Spleen (tissue), 11 donors: Measurements from ENCODE around the gene NRG3. TPM values are rescaled to one million over a fixed set of nuclear protein-coding genes. Genes with fewer than 3 reads are reported as not detected.

Experiments
- DNase-seq: peaks from one replicate; pipeline ENCODE4 v3.0.0-alpha.2; 2020
- H3K27ac ChIP-seq, 8 donors: fragments of 200-600 bp; sonication (generic) in 7 of 8; 1 replicate in 4 of 8; 2 replicates in 4 of 8; pipeline versions ENCODE4 v1.5.0 to v1.8.0; 2016 to 2021; ENCODE audit warnings: inconsistent platforms in 4 of 8, mild to moderate bottlenecking in 4 of 8, moderate library complexity in 1 of 8
- H3K27me3 ChIP-seq, 7 donors: fragments of 200-600 bp; sonication (generic) in 6 of 7; replicated peaks in 1 of 7; 1 replicate in 4 of 7; 2 replicates in 3 of 7; pipeline versions ENCODE4 v1.5.0 to v1.8.0; 2016 to 2021; ENCODE audit warnings: inconsistent platforms in 3 of 7, mild to moderate bottlenecking in 1 of 7
- H3K36me3 ChIP-seq, 6 donors: fragments of 200-600 bp; sonication (generic) in 5 of 6; 1 replicate in 4 of 6; 2 replicates in 2 of 6; pipeline versions ENCODE4 v1.5.0 to v1.8.0; 2016 to 2021; ENCODE audit warnings: inconsistent platforms in 2 of 6
- H3K4me1 ChIP-seq, 6 donors: fragments of 200-600 bp; sonication (generic) in 5 of 6; 1 replicate in 3 of 6; 2 replicates in 3 of 6; pipeline versions ENCODE4 v1.5.0 to v1.8.0; 2016 to 2021; ENCODE audit warnings: inconsistent platforms in 3 of 6
- H3K4me3 ChIP-seq, 8 donors: fragments of 200-600 bp; sonication (generic) in 7 of 8; 1 replicate in 4 of 8; 2 replicates in 4 of 8; pipeline versions ENCODE4 v1.5.0 to v1.8.0; 2016 to 2021; ENCODE audit warnings: inconsistent platforms in 4 of 8, mild to moderate bottlenecking in 4 of 8, moderate library complexity in 2 of 8
- H3K9me3 ChIP-seq, 8 donors: fragments of 200-600 bp; sonication (generic) in 7 of 8; 1 replicate in 4 of 8; 2 replicates in 4 of 8; pipeline versions ENCODE4 v1.5.0 to v1.8.0; 2016 to 2021; ENCODE audit warnings: inconsistent platforms in 4 of 8
- POLR2A ChIP-seq, 3 donors: fragments of 450-650 bp; IDR thresholded peaks; one replicate each; pipeline ENCODE4 v1.5.1; 2017; ENCODE audit warnings: antibody characterized with exemption in 3 of 3, mild to moderate bottlenecking in 1 of 3
- POLR2AphosphoS5 ChIP-seq, 3 donors: sonication (generic); formaldehyde crosslinking; IDR thresholded peaks; one replicate each; pipeline ENCODE4 v1.5.1; 2017; ENCODE audit warnings: antibody characterized with exemption in 3 of 3
- WGBS, 5 donors: extraction: QIAGEN DNeasy Blood & Tissue Kit in 3 of 5; methylation state at CpG; one replicate each; pipeline versions ENCODE4 v1.1.5 to v1.1.7; 2013 to 2018; 5-methylcytosine and 5-hydroxymethylcytosine counted together
- intact Hi-C: fragments of 100-400 bp; cut with DNase I; formaldehyde crosslinking; loops from one replicate; pipeline ENCODE4 v1.15.0; 2023; ENCODE audit warnings: low total_unique reads
- polyA plus RNA-seq, 3 donors: library from polyadenylated mRNA; stranded (reverse); fragments of 200-250 nt; gene quantifications; one replicate each; pipeline ENCODE4 v1.2.1, GENCODE V29; 2013
- total RNA-seq, 7 donors: library from RNA; depleted of rRNA in 3 of 7; stranded (reverse); fragments of >200 nt in 3 of 7; fragmentation: NEBNext Ultra II Directional in 4 of 7; extraction: Animal tissue kit (Norgen Biotek cat#: 25700) in 4 of 7; gene quantifications; one replicate each; pipeline versions ENCODE4 v1.1.0 to v1.2.1, GENCODE V29; 2016 to 2021
- TF ChIP-seq, protein P1 (sequence below), 11 experiments: fragments of 200-600 bp in 7 of 11; fragments of 450-650 bp in 4 of 11; sonication (generic) in 4 of 11; IDR thresholded peaks in 8 of 11; conservative IDR thresholded peaks in 3 of 11; 1 replicate in 7 of 11; 2 replicates in 4 of 11; pipeline versions ENCODE4 v1.4.0 to v1.8.0; 2016 to 2021; ENCODE audit warnings: antibody characterized with exemption in 11 of 11, inconsistent platforms in 4 of 11, mild to moderate bottlenecking in 1 of 11
- donor health status: healthy with polysubstance abuse.
- donor health status: DM: no; HTN: no; CAD: no; lungs with moderate emphysema.
- donor health status: DM: no; HTN: no; CAD: no.
- donor health status: Bipolar disorder and iron deficiency.
- donor health status: healthy.
- donor health status: DM: no; HTN: no; CAD: no.
- donor health status: DM: yes; HTN: yes; CAD: no.

The NRG3 gene
- total and polyA plus RNA-seq, 10 donors = 0.10 to 0.22 (median 0.21) TPM; not detected in 7

DNA sequence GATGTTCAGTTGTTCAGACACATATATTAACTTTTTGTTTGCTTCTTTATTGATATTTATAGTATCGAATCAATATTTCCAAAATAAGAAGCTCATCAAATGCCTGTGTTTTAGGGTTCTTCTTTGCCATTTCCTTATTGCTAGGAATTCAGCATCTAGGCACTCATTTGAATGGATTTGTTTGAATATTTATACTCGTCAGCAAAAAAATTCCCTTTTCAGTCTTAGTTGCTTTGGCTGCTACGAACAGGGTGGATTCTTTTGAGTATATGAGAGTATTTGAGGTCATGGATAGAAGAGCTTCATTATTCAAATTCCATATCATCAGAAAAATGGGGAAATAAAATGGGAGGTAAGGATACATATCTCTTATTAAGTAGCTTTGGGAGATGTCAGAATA lies 706.9 kb downstream of the NRG3 start:
- Histone ChIP-seq H3K36me3 (no peaks in the 10 kb centered on the region), H3K4me1 (no peaks in the 10 kb centered on the region), H3K27ac (no peak overlapping the region), H3K27me3 (no peaks in the 10 kb centered on the region), H3K4me3 (no peak overlapping the region), H3K9me3 (no peaks in the 10 kb centered on the region)
- DNase-seq = no peak
- intact Hi-C loops = no loop called here
- 60 to 86% (median 80%) methylated on average over 3 of the region's 3 CpGs for WGBS, 5 donors
- TF ChIP-seq, protein P1, sequence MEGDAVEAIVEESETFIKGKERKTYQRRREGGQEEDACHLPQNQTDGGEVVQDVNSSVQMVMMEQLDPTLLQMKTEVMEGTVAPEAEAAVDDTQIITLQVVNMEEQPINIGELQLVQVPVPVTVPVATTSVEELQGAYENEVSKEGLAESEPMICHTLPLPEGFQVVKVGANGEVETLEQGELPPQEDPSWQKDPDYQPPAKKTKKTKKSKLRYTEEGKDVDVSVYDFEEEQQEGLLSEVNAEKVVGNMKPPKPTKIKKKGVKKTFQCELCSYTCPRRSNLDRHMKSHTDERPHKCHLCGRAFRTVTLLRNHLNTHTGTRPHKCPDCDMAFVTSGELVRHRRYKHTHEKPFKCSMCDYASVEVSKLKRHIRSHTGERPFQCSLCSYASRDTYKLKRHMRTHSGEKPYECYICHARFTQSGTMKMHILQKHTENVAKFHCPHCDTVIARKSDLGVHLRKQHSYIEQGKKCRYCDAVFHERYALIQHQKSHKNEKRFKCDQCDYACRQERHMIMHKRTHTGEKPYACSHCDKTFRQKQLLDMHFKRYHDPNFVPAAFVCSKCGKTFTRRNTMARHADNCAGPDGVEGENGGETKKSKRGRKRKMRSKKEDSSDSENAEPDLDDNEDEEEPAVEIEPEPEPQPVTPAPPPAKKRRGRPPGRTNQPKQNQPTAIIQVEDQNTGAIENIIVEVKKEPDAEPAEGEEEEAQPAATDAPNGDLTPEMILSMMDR (IDR thresholded peaks at IDR 0.05 in 8 of 11, conservative IDR thresholded peaks at IDR 0.05 in 3 of 11) = no peak
- TF ChIP-seq POLR2AphosphoS5 (IDR thresholded peaks at IDR 0.05) (no peak), POLR2A (IDR thresholded peaks at IDR 0.05) (no peak)

DNA sequence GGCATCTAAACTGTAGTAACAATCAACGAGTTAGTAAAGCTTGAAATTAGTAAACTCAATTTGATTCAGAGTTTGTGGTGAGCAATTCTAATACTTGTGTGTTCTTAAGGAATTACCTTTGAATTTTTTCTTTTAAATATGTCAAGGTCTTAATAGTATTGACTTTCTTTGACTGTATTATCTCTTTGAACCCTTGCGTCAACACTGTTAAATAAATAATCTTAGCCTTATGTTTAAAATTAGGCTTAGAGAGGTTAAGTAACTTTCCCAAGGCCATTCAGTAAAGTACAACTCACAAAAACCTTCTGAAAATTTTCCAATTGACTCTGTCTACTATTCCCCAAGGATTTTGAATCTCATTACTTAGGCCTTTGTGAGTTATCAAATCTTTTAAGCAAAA lies 716.4 kb downstream of the NRG3 start:
- no peak overlapping the region for H3K27ac ChIP-seq
- H3K4me1 ChIP-seq = no peaks in the 10 kb centered on the region
- no peaks in the 10 kb centered on the region for H3K36me3 ChIP-seq
- H3K4me3 ChIP-seq = no peak overlapping the region
- H3K9me3 ChIP-seq = no peaks in the 10 kb centered on the region
- TF ChIP-seq, protein P1 (IDR thresholded peaks at IDR 0.05 in 8 of 11, conservative IDR thresholded peaks at IDR 0.05 in 3 of 11) = no peak
- no peak for TF ChIP-seq POLR2A (IDR thresholded peaks at IDR 0.05)
- no peak for TF ChIP-seq POLR2AphosphoS5 (IDR thresholded peaks at IDR 0.05)
- 60 to 85% (median 73%) methylated on average over 2 of the region's 2 CpGs for WGBS, 5 donors
- DNase-seq = no peak
- intact Hi-C loops = no loop called here
- H3K27me3 ChIP-seq = no peaks in the 10 kb centered on the region

DNA sequence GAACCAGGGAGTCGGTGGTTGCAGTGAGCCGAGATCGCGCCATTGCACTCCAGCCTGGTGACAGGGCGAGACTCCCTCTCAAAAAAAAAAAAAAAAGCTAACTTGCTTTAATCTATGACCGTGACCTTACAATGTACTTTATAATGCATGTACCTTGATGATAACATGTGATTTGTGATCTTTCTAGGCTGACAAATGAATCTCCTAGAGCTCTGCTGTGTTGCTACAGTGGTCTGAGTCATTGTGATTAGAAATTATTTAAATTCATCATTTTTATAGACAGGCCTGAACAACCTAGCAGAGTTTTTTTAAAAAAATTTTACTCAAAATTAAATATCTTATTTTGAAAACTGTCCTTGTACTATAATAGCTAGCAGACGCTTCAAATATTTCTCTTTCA lies 722.8 kb downstream of the NRG3 start:
- no peaks in the 10 kb centered on the region for H3K9me3 ChIP-seq
- intact Hi-C loops = no loop called here
- WGBS, 5 donors = 87 to 95% (median 91%) methylated on average over 7 of the region's 7 CpGs
- no peak for DNase-seq
- TF ChIP-seq POLR2AphosphoS5 (IDR thresholded peaks at IDR 0.05) = no peak
- H3K4me3 ChIP-seq = no peak overlapping the region
- H3K27ac ChIP-seq = no peak overlapping the region
- no peaks in the 10 kb centered on the region for H3K4me1 ChIP-seq
- no peaks in the 10 kb centered on the region for H3K27me3 ChIP-seq
- no peaks in the 10 kb centered on the region for H3K36me3 ChIP-seq

DNA sequence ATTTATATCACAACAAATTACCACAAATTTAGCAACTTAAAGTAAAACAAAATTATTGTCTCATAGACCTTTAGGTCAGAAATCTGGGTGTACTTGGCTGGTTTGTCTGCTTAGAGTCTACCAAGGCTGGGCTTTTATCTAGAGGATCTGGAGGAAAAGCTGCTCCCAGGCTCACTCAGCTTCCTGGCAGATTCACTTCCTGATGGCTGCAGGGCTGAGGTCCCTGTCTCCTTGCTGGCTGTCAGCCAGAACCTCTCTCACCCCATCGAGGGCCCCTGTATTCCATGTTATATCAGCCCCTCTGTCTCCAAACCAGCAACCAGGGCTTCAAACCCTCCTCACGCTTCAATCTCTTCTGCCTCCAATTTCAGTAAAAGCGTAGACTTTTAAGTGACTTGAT lies 734.9 kb downstream of the NRG3 start:
- TF ChIP-seq, protein P1 (IDR thresholded peaks at IDR 0.05 in 8 of 11, conservative IDR thresholded peaks at IDR 0.05 in 3 of 11) = no peak
- TF ChIP-seq POLR2AphosphoS5 (IDR thresholded peaks at IDR 0.05) = no peak
- no peak for TF ChIP-seq POLR2A (IDR thresholded peaks at IDR 0.05)
- DNase-seq = no peak
- 61 to 72% (median 63%) methylated on average over 3 of the region's 3 CpGs for WGBS, 5 donors
- Histone ChIP-seq H3K27ac (no peak overlapping the region), H3K27me3 (no peaks in the 10 kb centered on the region), H3K36me3 (no peaks in the 10 kb centered on the region), H3K4me1 (no peaks in the 10 kb centered on the region), H3K9me3 (peaks cover 0 to 10% (median 0%) of the 10 kb centered on the region in 8 donors), H3K4me3 (no peak overlapping the region)
- intact Hi-C loops = no loop called here

DNA sequence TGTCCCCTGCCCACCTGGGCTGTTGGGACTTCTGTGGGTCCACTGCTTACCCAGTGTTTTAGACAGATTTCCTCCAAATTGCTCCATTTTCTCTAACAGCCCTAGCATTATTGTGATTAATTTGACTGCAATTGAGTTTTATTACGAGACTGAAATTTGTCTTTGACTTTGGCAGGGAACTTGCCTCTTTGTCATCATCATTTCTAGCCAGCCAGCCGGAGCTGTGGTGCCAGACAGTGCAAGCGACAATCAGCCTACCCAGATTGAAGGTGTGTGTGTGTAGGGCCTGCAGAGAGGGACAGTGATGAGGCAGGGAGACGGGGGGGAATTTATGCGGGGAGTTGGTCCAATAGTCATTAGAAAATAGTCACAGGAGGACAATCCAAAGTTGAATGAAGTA lies 743.0 kb downstream of the NRG3 start:
- 71 to 83% (median 76%) methylated on average over 5 of the region's 5 CpGs for WGBS, 5 donors
- H3K9me3 ChIP-seq = peaks cover 0 to 9% (median 0%) of the 10 kb centered on the region in 8 donors
- H3K27me3 ChIP-seq = no peaks in the 10 kb centered on the region
- no peak overlapping the region for H3K4me3 ChIP-seq
- DNase-seq = no peak
- H3K27ac ChIP-seq = no peak overlapping the region
- TF ChIP-seq, protein P1 (IDR thresholded peaks at IDR 0.05 in 8 of 11, conservative IDR thresholded peaks at IDR 0.05 in 3 of 11) = no peak
- TF ChIP-seq POLR2A (IDR thresholded peaks at IDR 0.05) = no peak
- no peak for TF ChIP-seq POLR2AphosphoS5 (IDR thresholded peaks at IDR 0.05)
- no peaks in the 10 kb centered on the region for H3K4me1 ChIP-seq
- intact Hi-C loops = no loop called here
- H3K36me3 ChIP-seq = no peaks in the 10 kb centered on the region
